Measurements from ENCODE around the gene RAPGEF6. TPM values are rescaled to one million over a fixed set of nuclear protein-coding genes. Genes with fewer than 3 reads are reported as not detected.
A peak's percentile ranks its signal among the peaks of the same experiment; 100 is the strongest.

Gene RAPGEF6
- total and polyA plus RNA-seq, 12 donors = 2.5 to 33.8 (median 14.4) TPM

DNA sequence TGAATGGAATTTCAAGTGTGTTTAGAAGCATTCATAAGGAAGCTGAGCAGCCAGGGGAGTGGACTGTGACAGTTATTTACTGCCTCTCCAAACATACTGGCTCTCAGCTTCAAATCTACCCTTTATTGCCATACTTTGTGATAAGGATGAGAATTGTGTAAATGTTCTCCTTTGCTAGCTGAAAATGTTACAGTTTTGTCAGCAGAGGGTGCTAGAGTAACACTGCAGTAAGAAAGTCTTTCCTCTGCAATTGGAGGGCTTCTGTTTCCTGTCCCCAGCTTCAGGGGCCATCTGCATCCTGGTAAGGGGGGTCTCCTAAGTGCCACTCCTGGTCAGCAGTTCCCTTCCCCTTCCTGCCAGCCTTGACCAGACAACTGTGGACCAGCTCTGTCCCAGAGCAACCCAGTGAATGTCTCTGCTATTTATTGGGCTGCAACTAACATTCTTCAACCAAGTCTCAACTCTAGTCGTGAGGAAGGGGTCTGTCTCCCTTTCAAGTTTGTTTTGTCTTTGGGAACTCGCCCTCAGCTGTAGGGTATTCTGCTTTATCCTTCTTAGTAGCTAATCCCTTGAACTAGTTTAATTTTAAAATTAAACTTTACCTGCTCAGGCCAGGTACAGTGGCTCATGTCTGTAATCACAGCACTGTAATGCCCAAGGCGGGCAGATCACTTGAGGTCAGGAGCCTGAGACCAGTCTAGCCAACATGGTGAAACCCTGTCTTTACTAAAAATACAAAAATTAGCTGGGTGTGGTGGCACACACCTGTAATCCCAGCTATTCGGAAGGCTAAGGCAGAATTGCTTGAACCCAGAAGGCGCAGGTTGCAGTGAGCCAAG lies 45.3 kb downstream of the RAPGEF6 start:
- WGBS, 4 donors = 62 to 75% (median 69%) methylated on average over 5 of the region's 5 CpGs
- Histone ChIP-seq H3K36me3 (replicated peaks in 1 of 2) (no peaks in the 10 kb centered on the region), H3K4me3 (no peak overlapping the region), H3K4me1 (replicated peaks in 1 of 2) (peaks cover 0 to 7% of the 10 kb centered on the region in 2 donors), H3K27ac (no peak overlapping the region), H3K27me3 (no peaks in the 10 kb centered on the region), H3K9me3 (replicated peaks in 1 of 3) (no peaks in the 10 kb centered on the region)
- TF ChIP-seq, protein P1, sequence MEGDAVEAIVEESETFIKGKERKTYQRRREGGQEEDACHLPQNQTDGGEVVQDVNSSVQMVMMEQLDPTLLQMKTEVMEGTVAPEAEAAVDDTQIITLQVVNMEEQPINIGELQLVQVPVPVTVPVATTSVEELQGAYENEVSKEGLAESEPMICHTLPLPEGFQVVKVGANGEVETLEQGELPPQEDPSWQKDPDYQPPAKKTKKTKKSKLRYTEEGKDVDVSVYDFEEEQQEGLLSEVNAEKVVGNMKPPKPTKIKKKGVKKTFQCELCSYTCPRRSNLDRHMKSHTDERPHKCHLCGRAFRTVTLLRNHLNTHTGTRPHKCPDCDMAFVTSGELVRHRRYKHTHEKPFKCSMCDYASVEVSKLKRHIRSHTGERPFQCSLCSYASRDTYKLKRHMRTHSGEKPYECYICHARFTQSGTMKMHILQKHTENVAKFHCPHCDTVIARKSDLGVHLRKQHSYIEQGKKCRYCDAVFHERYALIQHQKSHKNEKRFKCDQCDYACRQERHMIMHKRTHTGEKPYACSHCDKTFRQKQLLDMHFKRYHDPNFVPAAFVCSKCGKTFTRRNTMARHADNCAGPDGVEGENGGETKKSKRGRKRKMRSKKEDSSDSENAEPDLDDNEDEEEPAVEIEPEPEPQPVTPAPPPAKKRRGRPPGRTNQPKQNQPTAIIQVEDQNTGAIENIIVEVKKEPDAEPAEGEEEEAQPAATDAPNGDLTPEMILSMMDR (IDR thresholded peaks at IDR 0.05) = peak; percentile 75 to 97 (median 90)
- no peak for TF ChIP-seq POLR2A (IDR thresholded peaks at IDR 0.05)
- intact Hi-C loops (cut with DNase I) = loop anchor here (5.0 kb wide), 2 partner anchors 418 to 473 kb away; partner anchors contain the start of gene IL3 (in 1 of the 2)
- peak in 3 of 7 donors; percentile 11 to 36 (median 16) for DNase-seq

DNA sequence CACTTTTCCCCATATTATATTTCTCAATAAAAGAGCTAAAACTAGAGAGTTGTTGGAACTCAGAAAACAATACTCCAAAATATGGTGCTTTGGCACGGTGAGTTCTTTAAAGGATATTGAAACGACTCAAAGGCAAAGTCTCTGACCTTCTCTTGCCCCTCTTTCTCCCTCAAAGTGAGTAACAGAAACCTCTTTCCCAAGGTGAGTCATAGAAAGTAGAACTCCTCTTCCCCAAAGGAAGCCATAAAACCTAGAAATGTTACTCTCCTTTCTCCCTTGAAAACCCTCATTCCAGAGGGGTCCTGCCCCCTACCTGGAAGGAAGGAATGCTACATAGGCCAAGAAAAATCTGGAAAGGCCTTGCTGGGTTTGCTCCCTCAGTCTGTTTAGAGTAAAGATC lies 47.5 kb downstream of the RAPGEF6 start:
- H3K9me3 ChIP-seq (replicated peaks in 1 of 3) = no peaks in the 10 kb centered on the region
- no peaks in the 10 kb centered on the region for H3K36me3 ChIP-seq (replicated peaks in 1 of 2)
- TF ChIP-seq, protein P1 (IDR thresholded peaks at IDR 0.05) = no peak
- TF ChIP-seq POLR2A (IDR thresholded peaks at IDR 0.05) = no peak
- 56 to 72% (median 61%) methylated on average over 2 of the region's 2 CpGs for WGBS, 4 donors
- H3K27me3 ChIP-seq = no peaks in the 10 kb centered on the region
- no peak overlapping the region for H3K27ac ChIP-seq
- intact Hi-C loops (cut with DNase I) = loop anchor here (5.0 kb wide), 2 partner anchors 420 to 475 kb away; partner anchors contain the start of gene IL3 (in 1 of the 2)
- DNase-seq = no peak
- no peaks in the 10 kb centered on the region for H3K4me1 ChIP-seq (replicated peaks in 1 of 2)
- no peak overlapping the region for H3K4me3 ChIP-seq

DNA sequence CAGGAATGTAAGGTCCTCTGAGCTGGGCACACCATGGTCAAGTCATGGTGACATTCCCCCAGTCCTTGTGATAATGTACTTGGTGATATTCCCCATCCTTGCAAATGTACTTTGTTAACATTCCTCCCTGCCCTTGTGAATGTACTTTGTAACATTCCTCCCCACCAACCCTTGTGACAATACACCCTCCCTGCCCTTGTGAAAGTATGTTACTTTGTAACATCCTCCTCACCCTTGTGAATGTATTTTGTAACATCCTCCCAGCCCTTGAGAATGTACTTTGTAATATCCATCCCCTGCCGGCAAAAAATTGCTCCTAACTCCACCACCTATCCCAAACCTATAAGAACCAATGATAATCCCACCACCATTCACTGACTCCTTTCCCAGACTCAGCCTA lies 53.3 kb downstream of the RAPGEF6 start:
- no peak overlapping the region for H3K4me3 ChIP-seq
- intact Hi-C loops (cut with DNase I) = no loop called here
- no peaks in the 10 kb centered on the region for H3K27me3 ChIP-seq
- H3K27ac ChIP-seq = no peak overlapping the region
- H3K36me3 ChIP-seq (replicated peaks in 1 of 2) = no peaks in the 10 kb centered on the region
- 88 to 95% (median 90%) methylated on average over 1 of the region's 1 CpG for WGBS, 4 donors
- no peaks in the 10 kb centered on the region for H3K9me3 ChIP-seq (replicated peaks in 1 of 3)
- TF ChIP-seq POLR2A (IDR thresholded peaks at IDR 0.05) = no peak
- TF ChIP-seq, protein P1 (IDR thresholded peaks at IDR 0.05) = no peak
- H3K4me1 ChIP-seq (replicated peaks in 1 of 2) = no peaks in the 10 kb centered on the region
- no peak for DNase-seq

DNA sequence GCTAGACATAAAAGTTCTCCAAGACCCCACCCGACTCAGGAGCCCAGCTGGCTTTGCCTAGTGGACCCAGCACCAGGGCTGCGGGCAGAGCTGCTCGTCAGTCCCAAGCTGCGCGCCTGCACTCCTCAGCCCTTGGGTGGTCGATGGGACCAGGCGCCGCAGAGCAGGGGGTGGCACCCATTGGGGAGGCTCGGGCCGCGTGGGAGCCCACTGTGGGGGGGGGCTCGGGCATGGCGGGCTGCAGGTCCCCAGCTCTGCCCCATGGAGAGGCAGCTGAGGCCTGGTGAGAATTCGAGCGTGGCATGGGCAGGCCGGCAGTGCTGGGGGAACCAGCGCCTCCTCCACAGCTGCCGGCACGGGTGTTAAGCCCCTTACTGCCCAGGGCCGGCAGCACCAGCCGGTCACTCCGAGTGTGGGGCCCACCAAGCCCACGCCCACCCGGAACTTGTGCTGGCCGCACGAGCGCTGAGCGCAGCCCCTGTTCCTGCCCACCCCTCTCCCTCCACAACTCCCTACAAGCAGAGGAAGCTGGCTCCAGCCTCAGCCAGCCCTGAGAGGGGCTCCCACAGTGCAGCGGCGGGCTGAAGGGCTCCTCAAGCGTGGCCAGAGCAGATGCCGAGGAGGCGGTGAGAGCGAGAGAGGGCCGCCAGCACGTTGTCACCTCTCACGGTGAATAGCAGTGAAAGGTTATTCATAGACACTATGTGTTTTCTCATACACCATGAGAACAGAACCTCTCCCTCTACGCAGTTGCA lies 54.9 kb downstream of the RAPGEF6 start:
- no peaks in the 10 kb centered on the region for H3K36me3 ChIP-seq (replicated peaks in 1 of 2)
- H3K4me1 ChIP-seq (replicated peaks in 1 of 2) = no peaks in the 10 kb centered on the region
- intact Hi-C loops (cut with DNase I) = no loop called here
- no peaks in the 10 kb centered on the region for H3K27me3 ChIP-seq
- no peak overlapping the region for H3K4me3 ChIP-seq
- no peak for DNase-seq
- no peak overlapping the region for H3K27ac ChIP-seq
- no peaks in the 10 kb centered on the region for H3K9me3 ChIP-seq (replicated peaks in 1 of 3)
- TF ChIP-seq POLR2A (IDR thresholded peaks at IDR 0.05) = no peak
- TF ChIP-seq, protein P1 (IDR thresholded peaks at IDR 0.05) = no peak
- 97 to 100% (median 99%) methylated on average over 3 to 38 of the region's 38 CpGs for WGBS, 4 donors

Data from adrenal gland (tissue), 12 donors.